ENCODE measurements around the gene STIM1. TPM values are rescaled to one million over a fixed set of nuclear protein-coding genes. Genes with fewer than 3 reads are reported as not detected.

Gene STIM1
- total RNA-seq, 1 experiment from 2014 or later = 15.2 TPM

GRCh38 chr11:3926458-3927095 is 71.1 kb downstream of the STIM1 start:
- no peaks in the 10 kb centered on the region for H3K9me3 ChIP-seq (ENCODE audit: control insufficient read depth, low read depth, low read length)
- no peak overlapping the region for H4K8ac ChIP-seq (replicated peaks; ENCODE audit: insufficient read length, low read depth, low read length)
- no peak for TF ChIP-seq CTCF (conservative IDR thresholded peaks at IDR 0.05)
- H3K4me2 ChIP-seq (ENCODE audit: insufficient read depth, insufficient read length, low read length) = no peak overlapping the region
- no peak overlapping the region for H3K14ac ChIP-seq (ENCODE audit: insufficient read depth, low read length)
- H2BK120ac ChIP-seq (ENCODE audit: low read depth, low read length, poor library complexity, severe bottlenecking) = no peak overlapping the region
- no peak overlapping the region for H3K27ac ChIP-seq (ENCODE audit: insufficient read length, low read depth, low read length)
- no peaks in the 10 kb centered on the region for H4K20me1 ChIP-seq (ENCODE audit: control insufficient read depth, insufficient read depth, insufficient read length)
- H3K9me3 Mint-ChIP-seq = peaks cover 3 to 11% of the 10 kb centered on the region in 2 experiments; a peak in 4 of 5 replicates
- H2BK12ac ChIP-seq (ENCODE audit: insufficient read length, low read depth, low read length) = no peak overlapping the region
- no peak overlapping the region for H3K4ac ChIP-seq (ENCODE audit: low read depth, low read length)
- no peak overlapping the region for H3T11ph ChIP-seq (ENCODE audit: low read length)
- H3K79me2 ChIP-seq (ENCODE audit: insufficient read depth, low read length) = no peaks in the 10 kb centered on the region
- no peaks in the 10 kb centered on the region for H3K27me3 ChIP-seq (ENCODE audit: insufficient read depth, low read length)
- DNase-seq = no peak
- H2AFZ ChIP-seq (ENCODE audit: low read length) = no peak overlapping the region
- H3K23ac ChIP-seq (ENCODE audit: insufficient read length, low read depth, low read length) = no peak overlapping the region
- H2BK5ac ChIP-seq (ENCODE audit: insufficient read length, low read length) = no peak overlapping the region
- no peaks in the 10 kb centered on the region for H3K79me1 ChIP-seq (ENCODE audit: insufficient read depth, low read depth, low read length, poor library complexity, severe bottlenecking)
- H3K4me1 ChIP-seq (ENCODE audit: insufficient read depth, low read length) = no peaks in the 10 kb centered on the region
- no peak overlapping the region for H2BK15ac ChIP-seq (ENCODE audit: low read depth, low read length)
- no peak overlapping the region for H3K18ac ChIP-seq (ENCODE audit: insufficient read length, low read depth, low read length)
- no peak overlapping the region for H4K5ac ChIP-seq (ENCODE audit: insufficient read length, low read depth, low read length)
- H3K9ac ChIP-seq (ENCODE audit: extremely low read depth, insufficient read length, low read length) = no peak overlapping the region
- H2BK20ac ChIP-seq (ENCODE audit: low read depth, low read length, poor library complexity, severe bottlenecking) = no peak overlapping the region
- H3K56ac ChIP-seq (ENCODE audit: insufficient read length, low read depth, low read length) = no peak overlapping the region
- H3K4me1 Mint-ChIP-seq = no peaks in the 10 kb centered on the region
- no peaks in the 10 kb centered on the region for H3K27me3 Mint-ChIP-seq (ENCODE audit: low read depth)
- H3K27ac Mint-ChIP-seq = no peak overlapping the region
- peaks cover 0 to 4% (median 2%) of the 10 kb centered on the region in 3 experiments; a peak in 1 of 7 replicates for H3K36me3 Mint-ChIP-seq (ENCODE audit: insufficient read depth in 1 of 3, low read depth in 3 of 3)
- no peak overlapping the region for H3K4me3 Mint-ChIP-seq
- H3K23me2 ChIP-seq (ENCODE audit: insufficient read length, low read depth, low read length, poor library complexity, severe bottlenecking) = no peaks in the 10 kb centered on the region
- H2AK5ac ChIP-seq (ENCODE audit: insufficient read length, low read length) = no peak overlapping the region
- H4K91ac ChIP-seq (ENCODE audit: insufficient read length, low read depth, low read length) = no peak overlapping the region

All from H9 (cell line).